Activated naive CD4-positive, alpha-beta T cell treated with anti-CD3 and anti-CD28 coated beads, Interleukin-2, amount 50 U/mL, for 16 hours (primary cell): ENCODE measurements around the gene SLC22A4.
A peak's percentile ranks its signal among the peaks of the same experiment; 100 is the strongest.

ENCODE experiments used
- DNase-seq: peaks from one replicate; pipeline ENCODE4 v3.0.0-alpha.2; 2020

Gene SLC22A4

GRCh38 chr5:132262882-132263547, 31.2 kb upstream of the SLC22A4 start:
- DNase-seq: no peak

- DNase-seq: no peak
Observed at GRCh38 chr5:132263548-132264261, 30.5 kb upstream of the SLC22A4 start.

GRCh38 chr5:132264546-132265335, 29.5 kb upstream of the SLC22A4 start:
- DNase-seq: no peak

GRCh38 chr5:132265336-132266030, 28.7 kb upstream of the SLC22A4 start:
- DNase-seq: no peak

GRCh38 chr5:132266031-132266835, 28.0 kb upstream of the SLC22A4 start:
- no peak for DNase-seq

GRCh38 chr5:132266836-132267160, 27.4 kb upstream of the SLC22A4 start:
- no peak for DNase-seq

GRCh38 chr5:132267166-132267739, 26.9 kb upstream of the SLC22A4 start:
- no peak for DNase-seq

GRCh38 chr5:132267931-132268768, 26.0 kb upstream of the SLC22A4 start:
- DNase-seq: no peak

- DNase-seq: no peak
Observed at GRCh38 chr5:132268769-132269551, 25.2 kb upstream of the SLC22A4 start.

- no peak for DNase-seq
Observed at GRCh38 chr5:132269635-132270334, 24.4 kb upstream of the SLC22A4 start.

GRCh38 chr5:132270335-132270665, 23.9 kb upstream of the SLC22A4 start:
- no peak for DNase-seq

- no peak for DNase-seq
Observed at GRCh38 chr5:132270706-132271105, 23.5 kb upstream of the SLC22A4 start.

GRCh38 chr5:132271251-132272246, 22.6 kb upstream of the SLC22A4 start:
- DNase-seq: no peak

- peak; percentile 70 for DNase-seq
Observed at GRCh38 chr5:132272311-132273210, 21.6 kb upstream of the SLC22A4 start.

- no peak for DNase-seq
Observed at GRCh38 chr5:132273631-132274030, 20.6 kb upstream of the SLC22A4 start.

- DNase-seq: no peak
Observed at GRCh38 chr5:132274050-132274792, 20.0 kb upstream of the SLC22A4 start.
